Gastrocnemius medialis (tissue), 4 donors: ENCODE results near the gene VWA8.

Experiments
- CTCF ChIP-seq, 5 experiments: fragments of 450-650 bp in 3 of 5; fragments of 200-600 bp in 2 of 5; sonication (generic) in 2 of 5; IDR thresholded peaks in 4 of 5; conservative IDR thresholded peaks in 1 of 5; 1 replicate in 4 of 5; 2 replicates in 1 of 5; pipeline ENCODE4 v1.5.1; 2016 to 2019; ENCODE audit warnings: antibody characterized with exemption in 5 of 5, mild to moderate bottlenecking in 3 of 5, moderate library complexity in 3 of 5
- POLR2A ChIP-seq, 2 donors: fragments of 450-650 bp; IDR thresholded peaks; one replicate each; pipeline ENCODE4 v1.6.1; 2017; ENCODE audit warnings: antibody characterized with exemption in 2 of 2, mild to moderate bottlenecking in 2 of 2, moderate library complexity in 2 of 2

GRCh38 chr13:41596190-41596589 is 364.7 kb downstream of the VWA8 start:
- TF ChIP-seq CTCF (IDR thresholded peaks at IDR 0.05 in 4 of 5, conservative IDR thresholded peaks at IDR 0.05 in 1 of 5): no peak
- no peak for TF ChIP-seq POLR2A (IDR thresholded peaks at IDR 0.05)
